Fibroblast of lung (primary cell): Measurements from ENCODE around the gene JAZF1.

Source experiments
- EZH2 ChIP-seq: IDR thresholded peaks from 2 replicates; pipeline ENCODE4 v1.5.1; 2012; ENCODE audit warnings: low read length, control low read depth, mild to moderate bottlenecking; ENCODE audit errors: missing control alignments
- TF ChIP-seq, protein P1 (sequence below), 2 donors: IDR thresholded peaks in 1 of 2; conservative IDR thresholded peaks in 1 of 2; 1 replicate in 1 of 2; 2 replicates in 1 of 2; pipeline ENCODE4 v1.5.1; 2011 to 2012; ENCODE audit warnings: low read length in 2 of 2, control low read depth in 1 of 2, inconsistent platforms in 1 of 2, low read depth in 1 of 2, mild to moderate bottlenecking in 1 of 2

DNA sequence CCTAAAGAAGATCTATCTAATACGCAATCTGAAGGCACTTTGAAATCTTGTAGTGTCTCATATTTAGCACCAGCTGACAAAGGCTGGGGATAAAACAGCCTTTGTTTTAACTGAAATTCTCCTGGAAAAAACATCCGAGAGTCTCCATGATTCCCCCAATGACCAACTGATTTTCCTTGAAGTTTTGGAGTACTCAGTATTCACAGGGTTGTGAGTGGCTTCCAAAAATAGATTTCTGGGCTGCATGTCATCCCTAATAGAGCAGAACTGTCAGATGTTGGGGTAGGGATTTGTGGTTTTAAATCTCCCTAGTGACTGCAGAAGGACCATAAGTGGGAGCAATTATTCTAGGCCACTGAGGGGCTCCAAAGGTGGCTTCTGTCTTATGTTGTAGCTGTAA lies 234.2 kb downstream of the JAZF1 start:
- TF ChIP-seq, protein P1, sequence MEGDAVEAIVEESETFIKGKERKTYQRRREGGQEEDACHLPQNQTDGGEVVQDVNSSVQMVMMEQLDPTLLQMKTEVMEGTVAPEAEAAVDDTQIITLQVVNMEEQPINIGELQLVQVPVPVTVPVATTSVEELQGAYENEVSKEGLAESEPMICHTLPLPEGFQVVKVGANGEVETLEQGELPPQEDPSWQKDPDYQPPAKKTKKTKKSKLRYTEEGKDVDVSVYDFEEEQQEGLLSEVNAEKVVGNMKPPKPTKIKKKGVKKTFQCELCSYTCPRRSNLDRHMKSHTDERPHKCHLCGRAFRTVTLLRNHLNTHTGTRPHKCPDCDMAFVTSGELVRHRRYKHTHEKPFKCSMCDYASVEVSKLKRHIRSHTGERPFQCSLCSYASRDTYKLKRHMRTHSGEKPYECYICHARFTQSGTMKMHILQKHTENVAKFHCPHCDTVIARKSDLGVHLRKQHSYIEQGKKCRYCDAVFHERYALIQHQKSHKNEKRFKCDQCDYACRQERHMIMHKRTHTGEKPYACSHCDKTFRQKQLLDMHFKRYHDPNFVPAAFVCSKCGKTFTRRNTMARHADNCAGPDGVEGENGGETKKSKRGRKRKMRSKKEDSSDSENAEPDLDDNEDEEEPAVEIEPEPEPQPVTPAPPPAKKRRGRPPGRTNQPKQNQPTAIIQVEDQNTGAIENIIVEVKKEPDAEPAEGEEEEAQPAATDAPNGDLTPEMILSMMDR (conservative IDR thresholded peaks at IDR 0.05 in 1 of 2, IDR thresholded peaks at IDR 0.05 in 1 of 2; ENCODE audit: low read depth in 1 of 2, low read length in 2 of 2), result no peak
- TF ChIP-seq EZH2, result no peak
